Mesenchymal stem cell (in vitro differentiated cells and primary cell): Measurements from ENCODE around the gene TRA2A.

Experiments used
- DNase-seq: peaks from one replicate; pipeline ENCODE4 v3.0.0-alpha.2; 2013
- H2AFZ ChIP-seq: one replicate; pipeline ENCODE4 v1.6.1; 2013; ENCODE audit warnings: low read depth, mild to moderate bottlenecking, control low read depth, inconsistent platforms, low read length, moderate library complexity
- H2AK5ac ChIP-seq: 2 replicates; pipeline ENCODE4 v1.6.1; 2013; ENCODE audit warnings: low read length, moderate library complexity, mild to moderate bottlenecking, inconsistent platforms; ENCODE audit not compliant: severe bottlenecking
- H2BK120ac ChIP-seq: one replicate; pipeline ENCODE4 v1.6.1; 2013; ENCODE audit warnings: low read depth, mild to moderate bottlenecking, inconsistent platforms, low read length, moderate library complexity
- H2BK12ac ChIP-seq, 2 experiments: one replicate each; pipeline ENCODE4 v1.6.1; 2013; ENCODE audit warnings: inconsistent platforms in 2 of 2, low read length in 2 of 2, mild to moderate bottlenecking in 2 of 2, moderate library complexity in 2 of 2, control low read depth in 1 of 2
- H2BK15ac ChIP-seq: one replicate; pipeline ENCODE4 v1.6.1; 2013; ENCODE audit warnings: mild to moderate bottlenecking, low read depth, inconsistent platforms; ENCODE audit not compliant: poor library complexity, severe bottlenecking
- H2BK5ac ChIP-seq: 2 replicates; pipeline ENCODE4 v1.6.1; 2013; ENCODE audit warnings: low read depth, mild to moderate bottlenecking, low read length, control low read depth, inconsistent platforms; ENCODE audit not compliant: poor library complexity, severe bottlenecking
- H3K14ac ChIP-seq, 2 experiments: one replicate each; pipeline ENCODE4 v1.6.1; 2013; ENCODE audit warnings: inconsistent platforms in 2 of 2, low read length in 2 of 2, control low read depth in 1 of 2, mild to moderate bottlenecking in 1 of 2, moderate library complexity in 1 of 2
- H3K18ac ChIP-seq, 2 experiments: one replicate each; pipeline ENCODE4 v1.6.1; 2013; ENCODE audit warnings: inconsistent platforms in 2 of 2, low read length in 2 of 2, control low read depth in 1 of 2, low read depth in 1 of 2, mild to moderate bottlenecking in 1 of 2
- H3K23ac ChIP-seq, 2 experiments: one replicate each; pipeline ENCODE4 v1.6.1; 2013; ENCODE audit warnings: inconsistent platforms in 2 of 2, low read length in 2 of 2, mild to moderate bottlenecking in 2 of 2, moderate library complexity in 2 of 2, control low read depth in 1 of 2
- H3K27ac ChIP-seq: 2 replicates; pipeline ENCODE4 v1.5.1; 2013; ENCODE audit warnings: mild to moderate bottlenecking, moderate library complexity, low read length, control low read depth, inconsistent platforms; ENCODE audit not compliant: poor library complexity, severe bottlenecking
- H3K27me3 ChIP-seq, 2 experiments: 2 replicates each; pipeline versions ENCODE4 v1.6.1 to v1.7.0; 2013; ENCODE audit warnings: low read length in 2 of 2, mild to moderate bottlenecking in 2 of 2, moderate library complexity in 2 of 2, control low read depth in 1 of 2, inconsistent platforms in 1 of 2; ENCODE audit not compliant: control insufficient read depth in 1 of 2, insufficient read depth in 1 of 2
- H3K36me3 ChIP-seq, 2 experiments: 2 replicates each; pipeline versions ENCODE4 v1.6.1 to v1.7.0; 2013; ENCODE audit warnings: low read length in 2 of 2, control low read depth in 1 of 2, inconsistent platforms in 1 of 2, low read depth in 1 of 2, mild to moderate bottlenecking in 1 of 2; ENCODE audit not compliant: insufficient read depth in 2 of 2, control insufficient read depth in 1 of 2
- H3K4ac ChIP-seq, 2 experiments: one replicate each; pipeline ENCODE4 v1.6.1; 2013; ENCODE audit warnings: inconsistent platforms in 2 of 2, low read length in 2 of 2, mild to moderate bottlenecking in 2 of 2, moderate library complexity in 2 of 2, control low read depth in 1 of 2, low read depth in 1 of 2
- H3K4me1 ChIP-seq: 2 replicates; pipeline ENCODE4 v1.6.1; 2013; ENCODE audit warnings: low read depth, low read length, control low read depth; ENCODE audit not compliant: control insufficient read depth, insufficient read depth
- H3K4me2 ChIP-seq: 2 replicates; pipeline ENCODE4 v1.6.1; 2013; ENCODE audit warnings: low read length, mild to moderate bottlenecking, inconsistent platforms; ENCODE audit not compliant: poor library complexity, severe bottlenecking
- H3K4me3 ChIP-seq, 2 experiments: 2 replicates each; pipeline versions ENCODE4 v1.5.1 to v1.7.0; 2013; ENCODE audit warnings: low read length in 2 of 2, mild to moderate bottlenecking in 2 of 2, control low read depth in 1 of 2, low read depth in 1 of 2; ENCODE audit not compliant: insufficient read depth in 1 of 2
- H3K79me1 ChIP-seq: replicated peaks from 2 replicates; pipeline ENCODE4 v1.6.1; 2013; ENCODE audit warnings: mild to moderate bottlenecking, control low read depth, low read length, inconsistent platforms; ENCODE audit not compliant: poor library complexity, severe bottlenecking
- H3K9ac ChIP-seq: 2 replicates; pipeline ENCODE4 v1.7.0; 2013; ENCODE audit warnings: mild to moderate bottlenecking, low read length, moderate library complexity
- H3K9me3 ChIP-seq: 2 replicates; pipeline ENCODE4 v1.7.0; 2013; ENCODE audit warnings: mild to moderate bottlenecking, low read length; ENCODE audit not compliant: control insufficient read depth
- H4K8ac ChIP-seq: one replicate; pipeline ENCODE4 v1.6.1; 2013; ENCODE audit warnings: inconsistent platforms, mild to moderate bottlenecking, low read length, moderate library complexity
- H4K91ac ChIP-seq: one replicate; pipeline ENCODE4 v1.6.1; 2013; ENCODE audit warnings: mild to moderate bottlenecking, low read length, inconsistent platforms
- WGBS: methylation state at CpG from one replicate; pipeline ENCODE4 v1.1.7; 2013; ENCODE audit warnings: mixed read lengths; 5-methylcytosine and 5-hydroxymethylcytosine counted together

TRA2A gene

DNA sequence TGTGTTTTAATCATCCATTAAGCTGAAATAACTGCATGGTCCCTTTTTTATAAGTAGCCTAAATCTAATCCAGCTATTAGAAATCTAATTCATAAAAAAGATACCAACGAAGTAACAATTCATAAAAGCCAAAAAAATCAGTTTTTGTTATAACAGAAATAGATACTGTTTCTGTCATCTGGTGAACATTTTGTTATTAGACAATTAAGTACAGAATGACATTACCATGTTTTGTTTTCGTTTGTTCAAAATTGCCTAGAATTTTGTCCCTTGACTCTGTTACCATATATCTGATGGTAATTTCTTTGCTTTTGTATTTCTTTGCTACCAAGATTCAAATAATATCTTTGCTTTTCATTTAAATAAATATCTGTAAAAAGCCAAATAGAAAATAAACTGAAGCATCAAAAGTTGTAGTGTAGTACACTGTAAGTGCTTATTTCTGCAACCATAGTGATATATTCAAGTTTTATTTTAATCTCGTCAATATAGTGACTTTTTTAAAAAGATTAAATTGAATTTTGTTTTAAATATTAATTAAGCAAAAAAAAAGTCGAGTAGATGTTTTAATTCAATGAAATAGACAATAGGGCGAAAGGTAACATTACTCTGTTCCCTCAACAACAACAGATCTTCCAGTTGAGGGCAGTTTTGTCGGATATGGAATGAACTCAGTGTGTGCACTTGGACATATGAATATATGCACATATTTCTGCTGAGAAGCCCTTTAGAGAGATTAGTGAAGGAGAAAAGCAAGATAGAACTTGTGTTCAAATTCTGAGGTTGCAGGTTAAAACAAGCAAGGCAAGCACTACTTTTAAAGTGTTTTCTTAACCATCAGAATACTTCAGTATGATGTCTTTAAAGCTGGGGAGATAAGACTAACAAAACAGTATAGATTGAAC is 53.6 kb downstream of the TRA2A start:
- no peak for DNase-seq

DNA sequence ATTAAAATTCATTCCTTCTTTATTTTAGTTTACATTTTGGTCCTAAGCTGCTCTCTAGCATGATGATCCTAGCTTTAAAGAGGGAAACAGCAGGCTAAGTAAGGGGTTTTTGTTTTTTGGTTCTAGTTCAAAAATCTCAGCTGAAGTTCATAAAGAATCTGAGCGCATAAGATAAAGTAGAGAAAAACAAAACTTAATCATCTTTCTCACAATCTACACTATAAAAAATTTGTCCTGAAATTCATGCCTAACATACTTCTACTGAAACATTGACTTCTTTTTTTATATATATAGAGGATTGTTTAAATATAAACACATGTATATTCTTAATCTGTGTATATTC is 54.7 kb downstream of the TRA2A start:
- Histone ChIP-seq H3K79me1 (no peaks in the 10 kb centered on the region), H2AK5ac (no peak overlapping the region), H3K36me3 (no peaks in the 10 kb centered on the region), H3K4ac (no peak overlapping the region), H2AFZ (no peak overlapping the region), H3K27me3 (peaks cover 0 to 89% of the 10 kb centered on the region in 2 experiments), H3K14ac (no peak overlapping the region), H4K8ac (no peak overlapping the region), H3K4me1 (peaks cover 3% of the 10 kb centered on the region), H3K4me3 (no peak overlapping the region), H3K9me3 (no peaks in the 10 kb centered on the region), H2BK12ac (no peak overlapping the region), H3K27ac (no peak overlapping the region), H2BK5ac (no peak overlapping the region), H3K18ac (no peak overlapping the region), H2BK15ac (no peak overlapping the region), H4K91ac (no peak overlapping the region), H2BK120ac (no peak overlapping the region), H3K4me2 (no peak overlapping the region), H3K9ac (no peak overlapping the region), H3K23ac (no peak overlapping the region)
- no peak for DNase-seq
- WGBS = no CpG with 5 or more reads among the region's 1 CpG

More for the DNA sequence above, 53.6 kb downstream of the TRA2A start:
- H3K9me3 ChIP-seq = no peaks in the 10 kb centered on the region
- H3K23ac ChIP-seq = no peak overlapping the region
- WGBS = 93% methylated on average over 2 of the region's 6 CpGs
- peaks cover 0 to 78% of the 10 kb centered on the region in 2 experiments for H3K27me3 ChIP-seq
- H4K8ac ChIP-seq = no peak overlapping the region
- no peak overlapping the region for H3K18ac ChIP-seq
- no peak overlapping the region for H3K9ac ChIP-seq
- no peak overlapping the region for H3K14ac ChIP-seq
- no peaks in the 10 kb centered on the region for H3K36me3 ChIP-seq
- H2BK12ac ChIP-seq = no peak overlapping the region
- H3K4ac ChIP-seq = no peak overlapping the region
- H2AK5ac ChIP-seq = no peak overlapping the region
- no peak overlapping the region for H3K4me2 ChIP-seq
- H2BK15ac ChIP-seq = no peak overlapping the region
- H3K27ac ChIP-seq = no peak overlapping the region
- no peak overlapping the region for H2AFZ ChIP-seq
- H2BK5ac ChIP-seq = no peak overlapping the region
- H3K4me1 ChIP-seq = peaks cover 3% of the 10 kb centered on the region
- H3K4me3 ChIP-seq = no peak overlapping the region
- no peak overlapping the region for H2BK120ac ChIP-seq
- H4K91ac ChIP-seq = no peak overlapping the region
- no peaks in the 10 kb centered on the region for H3K79me1 ChIP-seq

DNA sequence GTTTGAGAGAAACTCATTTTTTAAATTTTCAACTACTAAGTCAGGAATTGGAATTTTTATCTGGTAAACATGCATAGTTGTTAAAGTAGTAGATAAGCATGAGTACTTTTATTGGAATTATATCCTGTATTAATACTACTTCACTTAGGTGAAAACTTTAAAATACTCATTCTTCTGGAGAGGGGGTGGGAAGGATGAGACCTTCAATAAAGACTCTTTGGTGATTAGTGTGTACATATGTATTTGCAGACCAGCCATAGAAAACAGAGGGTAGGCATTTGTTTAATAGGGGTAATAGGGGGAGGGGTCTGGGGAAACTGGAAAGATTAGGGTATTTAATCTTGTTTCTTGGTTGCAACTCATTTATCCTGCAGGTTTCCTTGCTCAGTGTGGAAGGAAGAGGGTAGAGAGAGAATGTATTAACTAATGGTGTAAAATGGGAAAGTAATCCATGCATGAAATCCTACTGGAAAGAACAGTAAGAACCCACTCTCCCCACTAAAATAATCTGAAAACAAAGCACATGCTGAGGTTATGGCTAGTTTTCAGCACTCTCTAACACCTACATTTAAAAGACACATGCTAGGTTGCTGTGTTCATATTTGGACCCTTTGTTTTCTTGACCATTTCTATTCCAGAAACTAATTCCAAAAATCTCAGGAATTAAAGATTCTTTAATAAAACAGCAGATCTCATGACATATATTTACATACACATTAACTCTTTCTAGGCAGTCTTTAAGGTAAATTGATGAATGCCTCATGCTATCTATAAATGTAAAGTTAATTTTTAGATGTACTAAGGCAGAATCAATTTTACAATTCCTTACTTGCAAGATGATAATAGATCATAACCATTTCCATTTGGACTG is 55.3 kb downstream of the TRA2A start:
- H2AFZ ChIP-seq = no peak overlapping the region
- H3K4me3 ChIP-seq = no peak overlapping the region
- no peak overlapping the region for H4K91ac ChIP-seq
- H3K4me2 ChIP-seq = no peak overlapping the region
- no peak overlapping the region for H3K23ac ChIP-seq
- H3K14ac ChIP-seq = no peak overlapping the region
- H4K8ac ChIP-seq = no peak overlapping the region
- peaks cover 0 to 90% of the 10 kb centered on the region in 2 experiments for H3K27me3 ChIP-seq
- H3K4me1 ChIP-seq = peaks cover 3% of the 10 kb centered on the region
- DNase-seq = no peak
- no peak overlapping the region for H2BK12ac ChIP-seq
- no peak overlapping the region for H2AK5ac ChIP-seq
- no peak overlapping the region for H3K9ac ChIP-seq
- no peak overlapping the region for H2BK15ac ChIP-seq
- no peak overlapping the region for H3K18ac ChIP-seq
- no peaks in the 10 kb centered on the region for H3K36me3 ChIP-seq
- H3K4ac ChIP-seq = no peak overlapping the region
- H2BK5ac ChIP-seq = no peak overlapping the region
- H2BK120ac ChIP-seq = no peak overlapping the region
- no peaks in the 10 kb centered on the region for H3K79me1 ChIP-seq
- H3K9me3 ChIP-seq = no peaks in the 10 kb centered on the region
- H3K27ac ChIP-seq = peak overlapping the region; percentile 7

DNA sequence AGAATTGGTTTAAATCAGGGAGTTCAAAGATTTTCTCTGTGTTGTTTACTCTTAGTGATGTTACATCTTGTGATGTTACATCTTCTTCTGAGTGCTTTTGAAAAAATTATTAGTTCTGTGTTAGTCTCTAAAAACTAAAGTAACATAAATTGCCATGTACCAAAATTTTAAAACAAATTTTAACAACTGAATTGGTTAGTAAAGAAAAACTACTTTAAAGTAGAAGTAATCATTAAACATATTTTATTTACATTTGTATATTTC is 56.3 kb downstream of the TRA2A start:
- Histone ChIP-seq H3K9me3 (no peaks in the 10 kb centered on the region), H4K8ac (no peak overlapping the region), H3K4ac (no peak overlapping the region), H3K4me1 (peaks cover 3% of the 10 kb centered on the region), H3K27ac (no peak overlapping the region), H3K18ac (no peak overlapping the region), H2BK15ac (no peak overlapping the region), H2BK120ac (no peak overlapping the region), H4K91ac (no peak overlapping the region), H3K79me1 (no peaks in the 10 kb centered on the region), H3K9ac (no peak overlapping the region), H3K4me2 (no peak overlapping the region), H3K27me3 (peaks cover 0 to 94% of the 10 kb centered on the region in 2 experiments), H3K14ac (no peak overlapping the region), H3K23ac (no peak overlapping the region), H2BK5ac (no peak overlapping the region), H3K36me3 (no peaks in the 10 kb centered on the region), H3K4me3 (no peak overlapping the region), H2BK12ac (no peak overlapping the region), H2AFZ (no peak overlapping the region), H2AK5ac (no peak overlapping the region)
- DNase-seq = no peak
